SK-N-MC (cell line): Measurements from ENCODE around the gene CREB3L2.

ENCODE experiments used
- EZH2 ChIP-seq: fragments of 200-600 bp; sonication (generic); IDR thresholded peaks from one replicate; pipeline ENCODE4 v1.6.1; 2017; ENCODE audit warnings: antibody characterized with exemption
- FOXP2 ChIP-seq: optimal IDR thresholded peaks from 2 replicates; pipeline ENCODE3; 2011; ENCODE audit warnings: mild to moderate bottlenecking, moderate library complexity; ENCODE audit not compliant: insufficient read depth; ENCODE audit errors: extremely low read length, control extremely low read depth
- POLR2AphosphoS5 ChIP-seq: IDR thresholded peaks from 2 replicates; pipeline ENCODE4 v1.6.1; 2012; ENCODE audit warnings: mild to moderate bottlenecking, low read depth, low read length, borderline replicate concordance

- no peak for TF ChIP-seq POLR2AphosphoS5
- TF ChIP-seq EZH2: no peak
- TF ChIP-seq FOXP2: no peak
Observed at GRCh38 chr7:137877027-137877675, 124.7 kb downstream of the CREB3L2 start.
